ENCODE measurements around the gene KIAA1755. TPM values are rescaled to one million over a fixed set of nuclear protein-coding genes. Genes with fewer than 3 reads are reported as not detected.

Gene KIAA1755
- total RNA-seq, 1 donor from 2014 or later, result not detected

DNA sequence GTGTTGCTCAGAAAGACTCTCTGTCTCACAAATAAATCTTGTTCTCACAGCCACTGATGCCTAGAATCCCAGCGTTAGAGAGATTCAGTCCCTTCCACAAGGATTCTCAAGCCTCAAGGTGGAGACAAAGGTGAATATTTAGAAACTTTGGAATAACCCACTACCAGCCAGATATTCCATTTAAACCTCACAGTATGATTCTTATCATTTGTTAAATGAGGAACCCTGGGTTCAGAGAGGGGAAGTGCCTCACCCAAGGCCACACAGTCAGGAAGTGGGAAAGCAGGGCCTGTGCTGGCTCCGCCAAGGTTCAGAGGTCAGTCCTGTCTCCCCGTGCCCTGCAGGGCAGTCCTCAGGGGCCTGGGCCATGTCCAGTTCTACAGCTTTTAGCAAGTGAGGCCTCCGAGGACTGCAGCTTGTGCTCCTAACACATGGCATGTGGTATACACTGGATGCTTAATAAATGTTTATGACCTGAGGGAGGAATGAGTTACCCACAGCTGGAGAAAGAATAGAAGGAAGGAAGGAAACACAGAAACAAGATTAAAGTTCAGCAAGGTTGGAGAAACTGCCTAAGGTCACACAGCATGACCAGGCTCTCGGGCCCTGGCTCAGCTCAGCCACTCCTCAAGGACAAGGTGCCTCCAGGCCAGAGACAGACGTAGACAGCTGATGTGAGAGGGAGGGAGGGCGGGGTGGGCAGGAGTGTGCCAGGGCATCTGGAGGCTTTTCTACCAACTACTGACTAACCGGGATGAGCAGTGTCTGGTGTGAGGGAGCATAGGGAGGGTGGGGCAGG, 91.5 kb downstream of the KIAA1755 start:
- intact Hi-C loops (cut with micrococcal nuclease), result loop anchor here (5.0 kb wide), 2 partner anchors 53 to 77 kb away; no protein-coding TSS in a partner anchor

DNA sequence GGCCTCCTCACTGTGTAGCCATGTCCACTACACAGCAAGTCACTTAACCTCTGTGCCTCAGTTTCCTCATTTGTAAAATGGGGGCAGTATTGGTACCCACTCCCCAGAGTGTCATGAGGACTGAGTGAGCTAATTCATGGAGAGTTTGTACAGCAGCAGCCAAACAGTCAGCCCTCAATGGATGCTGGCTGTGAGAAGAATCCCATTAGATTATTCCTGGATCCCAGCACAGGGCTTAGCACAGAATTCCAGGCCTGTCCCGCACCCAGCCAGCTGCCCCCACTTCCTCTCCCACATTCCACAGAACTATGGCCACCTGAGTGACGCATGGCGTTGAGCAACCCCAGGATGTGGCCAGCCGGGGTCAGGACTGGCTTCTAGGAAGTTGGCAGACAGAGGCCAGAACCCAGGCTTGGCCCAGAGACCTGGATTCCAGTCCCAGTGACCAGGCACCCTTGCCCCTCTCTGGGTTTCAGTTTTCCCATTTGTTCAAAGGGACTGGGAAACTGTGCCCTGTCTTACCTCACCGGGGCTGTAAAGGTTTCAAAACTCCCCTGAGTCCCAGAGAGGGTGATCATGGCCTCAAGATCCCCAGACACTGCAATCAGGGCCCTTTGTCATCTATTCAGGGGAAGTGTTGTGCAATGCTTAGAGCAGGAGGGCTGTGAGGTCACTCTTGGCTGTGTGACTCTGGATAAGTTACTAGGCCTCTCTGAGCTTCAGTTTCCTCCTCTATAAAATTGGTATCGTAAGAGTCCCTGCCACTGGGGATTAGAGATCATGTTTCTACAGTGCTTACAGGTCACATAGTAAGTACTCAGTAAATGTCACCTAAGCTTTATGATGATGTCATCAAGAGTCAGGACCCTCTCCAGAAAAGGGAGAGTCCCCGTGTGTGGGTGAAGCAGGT, 92.4 kb downstream of the KIAA1755 start:
- intact Hi-C loops (cut with micrococcal nuclease), result loop anchor here (5.0 kb wide), 2 partner anchors 54 to 76 kb away; no protein-coding TSS in a partner anchor

DNA sequence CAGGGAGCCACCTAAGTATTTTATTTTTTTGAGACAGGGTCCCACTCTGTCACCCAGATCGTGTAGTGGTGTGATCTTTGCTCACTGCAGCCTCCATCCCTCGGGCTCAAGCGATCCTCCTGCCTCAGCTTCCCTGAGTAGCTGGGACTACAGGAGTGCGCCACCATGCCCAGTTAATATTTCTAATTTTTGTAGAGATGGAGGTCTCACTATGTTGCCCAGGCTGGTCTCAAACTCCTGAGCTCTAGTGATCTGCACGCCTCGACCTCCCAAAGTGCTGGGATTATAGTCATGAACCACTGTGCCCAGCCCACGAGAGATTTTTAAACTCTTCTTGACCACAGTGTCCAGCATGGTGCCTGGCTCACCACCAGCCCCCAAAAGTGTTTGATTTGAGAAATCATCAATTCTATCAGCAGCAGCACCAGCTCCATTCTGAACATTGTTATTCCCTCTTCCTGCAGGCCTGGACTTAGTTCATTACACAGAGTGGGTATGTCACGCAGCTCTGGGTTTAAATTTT, 93.1 kb downstream of the KIAA1755 start:
- intact Hi-C loops (cut with micrococcal nuclease), result loop anchor here (5.0 kb wide), 2 partner anchors 55 to 75 kb away; no protein-coding TSS in a partner anchor

DNA sequence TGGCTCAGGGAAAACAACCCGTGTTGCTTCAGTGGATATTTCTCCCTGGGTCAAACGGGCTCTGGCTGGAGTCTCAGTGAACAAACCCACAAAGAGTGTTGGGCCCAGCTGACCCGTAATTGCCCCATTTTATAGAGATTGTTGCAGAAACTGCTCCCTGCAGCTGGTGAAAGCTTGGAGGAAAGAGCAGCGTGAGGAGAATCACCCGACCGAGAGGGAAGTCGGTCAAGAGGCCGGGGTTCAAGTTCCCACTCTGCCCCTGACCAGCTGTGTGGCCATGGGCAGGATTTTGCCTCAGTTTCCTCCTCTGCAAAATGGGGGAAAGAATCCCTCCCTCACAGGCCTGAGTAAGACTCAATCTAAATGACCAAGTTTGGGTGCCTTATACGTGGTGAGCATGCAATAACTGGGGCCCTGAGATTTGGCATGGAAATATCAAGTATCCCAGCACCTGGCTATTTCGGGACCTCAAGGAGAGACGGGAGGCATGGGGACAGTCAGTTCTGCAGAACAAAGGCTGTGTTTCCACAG, 93.8 kb downstream of the KIAA1755 start:
- intact Hi-C loops (cut with micrococcal nuclease), result loop anchor here (5.0 kb wide), 2 partner anchors 56 to 74 kb away; no protein-coding TSS in a partner anchor

DNA sequence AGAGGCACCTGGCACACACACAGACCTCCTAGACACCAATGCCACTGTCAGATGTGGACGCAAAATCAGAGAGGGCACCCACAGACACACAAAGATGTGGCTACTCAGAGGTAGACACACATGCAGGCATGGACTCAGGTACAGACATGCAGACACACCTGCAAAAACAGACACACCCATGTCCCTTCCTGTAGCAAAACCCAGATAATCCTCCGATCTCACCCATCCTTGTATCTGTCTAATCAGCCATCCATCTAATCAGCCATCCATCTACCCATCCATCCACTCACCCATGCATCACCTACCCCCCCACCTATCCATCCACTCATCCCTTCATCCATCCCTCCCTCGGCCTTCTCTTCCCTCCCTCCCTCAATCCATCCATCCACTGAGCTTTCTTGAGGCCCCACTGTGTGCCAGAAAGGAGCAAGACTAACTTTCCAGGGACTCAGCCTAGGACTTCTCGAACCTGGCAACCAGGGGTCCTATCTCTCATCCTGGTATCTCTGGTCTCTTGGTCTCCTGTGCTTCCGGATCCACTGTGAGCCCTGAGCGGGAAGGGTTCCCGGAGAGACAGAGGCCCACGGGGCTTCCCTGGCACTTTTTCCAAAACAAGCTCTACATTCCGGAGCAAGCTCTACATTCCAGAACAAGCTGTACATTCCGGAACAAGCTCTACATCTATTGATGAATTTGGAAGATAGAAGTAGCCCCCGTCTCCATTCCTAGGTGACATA, 94.4 kb downstream of the KIAA1755 start:
- intact Hi-C loops (cut with micrococcal nuclease), result loop anchor here (1.0 to 5.0 kb wide), 6 partner anchors 14 to 109 kb away; no protein-coding TSS in a partner anchor

DNA sequence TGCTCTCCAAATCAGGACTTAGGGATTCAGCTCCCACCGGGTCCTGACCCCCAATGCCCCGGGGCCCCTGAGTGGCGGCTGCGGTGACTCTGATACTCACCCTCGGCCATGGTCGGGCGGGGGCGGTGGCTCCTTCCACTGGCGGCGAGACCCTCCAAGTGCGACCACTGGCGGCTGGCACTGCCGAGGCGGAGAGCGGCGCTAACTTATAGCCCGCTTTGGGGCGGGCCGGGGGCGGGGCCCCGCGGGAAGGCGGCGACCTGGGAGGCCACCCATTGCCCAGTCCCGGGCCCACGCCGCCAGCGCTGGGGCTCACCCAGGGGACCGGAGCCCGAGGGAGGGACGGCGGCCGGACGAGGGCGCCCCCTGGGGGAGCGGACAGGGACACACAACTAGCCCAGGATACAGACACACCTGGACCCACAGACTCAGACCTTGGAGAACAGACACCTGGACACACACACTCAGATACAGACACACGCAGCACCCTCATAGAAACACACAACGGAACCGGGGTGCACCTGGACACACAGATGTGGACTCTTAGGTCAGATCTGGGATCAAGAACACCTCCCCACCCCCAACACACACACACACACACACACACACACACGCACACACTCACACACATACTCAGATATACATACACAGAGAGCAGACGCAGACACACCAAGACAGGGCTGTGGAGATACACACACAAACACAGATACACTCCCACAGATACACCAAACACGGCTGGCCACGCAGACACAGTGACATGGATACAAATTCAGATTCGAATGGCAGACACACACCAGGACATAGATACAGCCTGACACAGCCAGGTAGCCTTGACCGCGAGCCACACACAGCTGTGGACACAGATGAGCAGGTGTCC, 95.2 kb downstream of the KIAA1755 start, which contains the start of gene TGM2:
TGM2 (minus strand) TSS at position 182 of the 877 bp plus-strand sequence; CDS start at position 110, 72 bp downstream.
- intact Hi-C loops (cut with micrococcal nuclease), result loop anchor here (1.0 to 5.0 kb wide), 6 partner anchors 13 to 108 kb away; no protein-coding TSS in a partner anchor

DNA sequence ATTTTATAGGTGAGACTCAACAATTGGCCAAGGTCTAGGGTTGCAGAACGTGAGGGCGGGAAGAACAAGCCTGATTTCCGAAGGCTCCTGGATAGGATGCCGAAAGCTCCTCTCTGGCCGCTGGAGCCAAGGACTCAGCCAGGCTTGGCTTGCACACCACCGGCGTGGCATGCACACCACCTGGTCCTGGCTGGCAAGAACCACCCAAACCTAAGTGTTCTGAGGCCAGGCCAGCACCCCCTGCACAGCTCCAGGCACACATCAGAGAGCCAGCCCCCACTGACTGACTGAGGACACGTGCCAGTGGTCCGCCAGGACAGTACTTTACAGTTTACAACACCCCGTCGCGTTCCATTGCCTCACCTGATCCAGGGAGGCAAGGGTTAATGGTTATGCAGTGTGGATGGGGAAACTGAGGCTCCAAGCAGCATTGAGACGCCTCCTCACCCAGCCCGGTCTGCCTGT, 95.9 kb downstream of the KIAA1755 start:
- intact Hi-C loops (cut with micrococcal nuclease), result loop anchor here (1.0 to 5.0 kb wide), 6 partner anchors 12 to 107 kb away; no protein-coding TSS in a partner anchor

DNA sequence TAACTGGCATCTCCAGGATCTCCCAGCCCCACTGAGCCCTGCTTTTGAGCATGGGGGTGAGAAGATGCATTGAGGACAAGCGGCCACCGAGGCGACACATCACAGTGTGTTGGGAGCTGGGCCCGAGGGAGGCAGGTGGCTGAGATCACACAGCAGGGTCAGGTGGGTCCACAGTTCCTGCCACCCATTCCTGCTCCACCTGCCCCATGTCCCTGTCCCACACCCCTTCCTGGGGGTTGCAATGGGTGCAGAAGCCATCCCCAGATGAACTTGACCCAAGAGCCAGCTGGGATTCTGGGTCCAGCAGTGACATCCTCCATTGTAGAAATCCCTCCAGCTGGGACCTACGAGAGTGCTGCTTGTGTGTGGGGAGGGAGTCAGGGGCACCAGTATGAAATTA, 96.5 kb downstream of the KIAA1755 start:
- intact Hi-C loops (cut with micrococcal nuclease), result no loop called here

DNA sequence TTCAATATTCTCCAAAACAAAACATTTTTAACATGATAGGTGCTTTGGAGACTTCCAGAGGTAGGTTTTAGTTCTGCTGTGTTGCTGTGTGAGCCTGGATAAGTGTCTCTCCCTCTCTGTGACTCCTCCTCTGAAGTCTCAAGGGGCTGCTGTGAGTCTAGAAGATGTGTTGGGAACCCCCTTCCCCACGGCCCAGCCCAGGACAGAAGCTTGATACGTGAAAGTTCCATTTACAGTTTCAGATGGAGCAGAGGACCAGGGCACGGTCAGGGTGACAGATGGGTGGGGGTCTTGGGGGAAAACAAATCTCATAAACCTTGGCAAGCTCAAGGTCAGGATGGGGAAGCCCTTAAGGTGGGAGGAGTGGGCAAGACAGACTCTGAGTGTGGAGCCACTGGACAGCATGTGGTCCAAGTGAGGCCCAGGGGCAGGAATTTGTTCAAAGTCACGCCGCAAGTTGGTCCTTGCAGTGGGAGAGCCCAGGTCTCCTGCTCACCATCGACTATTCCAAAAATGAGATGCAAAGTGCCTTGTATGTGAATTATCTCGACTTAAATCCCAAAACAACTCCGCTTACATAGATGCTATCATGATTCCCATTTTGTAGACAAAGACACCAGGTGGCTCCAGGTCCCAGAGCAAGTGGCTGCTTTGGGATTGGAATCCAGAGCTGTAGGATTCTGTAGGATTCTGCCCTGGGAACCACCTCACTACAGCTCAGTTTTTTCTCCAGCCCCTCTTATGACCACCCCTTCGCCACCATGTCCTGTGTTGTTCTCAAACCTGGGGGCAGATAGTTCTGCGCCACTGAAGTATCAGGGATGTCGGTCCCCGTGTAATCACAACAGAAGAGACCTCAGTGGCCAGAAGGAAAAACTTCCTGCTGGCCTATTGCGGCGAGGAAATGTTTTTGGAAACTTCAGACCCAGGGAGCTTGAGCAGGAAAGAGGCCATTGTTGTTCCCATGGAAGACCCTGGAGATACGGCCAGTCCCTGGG, 97.4 kb downstream of the KIAA1755 start:
- intact Hi-C loops (cut with micrococcal nuclease), result no loop called here

DNA sequence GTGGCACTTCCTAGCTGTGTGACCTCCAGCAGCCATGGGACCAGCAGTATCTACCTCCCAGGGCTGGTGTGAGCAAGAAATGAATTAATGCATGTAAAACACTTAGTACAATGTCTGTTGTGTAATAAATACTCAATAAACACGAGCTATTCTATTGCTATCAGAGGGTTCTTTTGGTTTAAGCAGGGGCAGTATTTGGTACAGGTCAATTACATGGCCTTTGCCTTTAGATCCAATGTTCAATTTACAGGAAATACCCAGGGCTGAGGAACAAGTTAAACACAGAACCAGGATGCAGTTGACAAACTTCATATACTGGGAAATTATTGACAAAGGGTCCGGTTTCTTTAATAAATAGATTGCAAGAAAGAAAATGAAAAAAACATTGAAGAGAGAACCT, 98.4 kb downstream of the KIAA1755 start:
- intact Hi-C loops (cut with micrococcal nuclease), result no loop called here

DNA sequence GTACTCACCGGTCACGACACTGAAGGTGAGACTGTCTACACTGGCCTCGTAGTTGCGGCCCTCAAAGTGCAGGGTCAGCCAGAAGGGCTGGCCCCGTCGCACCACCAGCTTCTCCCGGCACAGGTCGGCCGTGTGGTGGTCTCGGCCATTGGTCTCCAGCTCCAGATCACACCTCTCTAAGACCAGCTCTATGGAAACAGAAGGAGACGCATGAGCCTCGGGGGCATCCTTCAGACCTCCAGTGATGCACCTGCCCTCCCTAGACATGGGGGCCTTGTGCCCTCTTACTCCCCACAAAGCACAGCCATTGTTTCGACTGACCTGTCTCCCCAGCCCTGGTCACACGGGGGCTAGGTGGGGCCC, 99.1 kb downstream of the KIAA1755 start:
- intact Hi-C loops (cut with micrococcal nuclease), result no loop called here

Other genes starting within 250 kb of the KIAA1755 start
- 29.4 and 30.1 TPM in 2 replicates for gene TTI1, start 227.3 kb downstream of the KIAA1755 start, total RNA-seq
- 51.9 and 55.6 TPM in 2 replicates for gene RPRD1B, start 227.0 kb downstream of the KIAA1755 start, total RNA-seq
- 1.6 and 2.3 TPM in 2 replicates for gene TGM2, start 95.5 kb downstream of the KIAA1755 start, total RNA-seq
- not detected in 2 replicates for gene BPI, start 43.4 kb upstream of the KIAA1755 start, total RNA-seq
- not detected in 2 replicates for gene LBP, start 85.7 kb upstream of the KIAA1755 start, total RNA-seq
- gene SNHG17, start 174.6 kb upstream of the KIAA1755 start, total RNA-seq, result 36.5 and 44.8 TPM in 2 replicates
- 37.2 and 38.0 TPM in 2 replicates for gene RALGAPB, start 212.1 kb upstream of the KIAA1755 start, total RNA-seq

Measured in T-helper 1 cell treated with Interleukin-12 subunit alpha and Interleukin-12 subunit beta and Interleukin-4 antibody, amounts not matched to agents 30 ng/mL and 1 ng/mL, for 36 hours (primary cell).